GM12878 (cell line): ENCODE results near the gene MS4A6A. TPM values are rescaled to one million over a fixed set of nuclear protein-coding genes. Genes with fewer than 3 reads are reported as not detected.
A peak's percentile ranks its signal among the peaks of the same experiment; 100 is the strongest.
"Not testable (repeated sequence)": the region's sequence is repeated elsewhere in the genome, so short reads cannot be mapped to it uniquely, and the experiment has no call there.

Experiments
- ATAC-seq: fragments of 200-7000 bp; cut with Tn5 transposase; 3 replicates; pipeline ENCODE4 v1.9.1; 2020; ENCODE audit warnings: mild to moderate bottlenecking, moderate library complexity
- BruUV-seq: library from RNA; stranded (reverse); fragments of 400-500 nt; replicated peaks from 2 replicates; lab custom pipeline; 2021; lab: Mats Ljungman, UMichigan
- CTCF ChIA-PET: fragments of 300-600 bp; sonication (Branson Sonifier 250); formaldehyde crosslinking; extraction: SDS; loops from one replicate; lab custom pipeline; 2021; ENCODE audit warnings: inconsistent platforms; lab: Yijun Ruan, JAX
- POLR2A ChIA-PET: fragments of 350-600 bp; formaldehyde crosslinking; extraction: SDS; loops from one replicate; lab custom pipeline; 2021; ENCODE audit warnings: inconsistent platforms; lab: Charles Lee
- RAD21 ChIA-PET: fragments of 300-600 bp; sonication (Branson Sonifier 250); formaldehyde crosslinking; loops from one replicate; lab custom pipeline; 2023; ENCODE audit warnings: antibody characterized with exemption; ENCODE audit not compliant: unreplicated experiment; lab: Charles Lee
- SMC1A ChIA-PET: fragments of 300-600 bp; sonication (Branson Sonifier 250); formaldehyde crosslinking; loops from one replicate; lab custom pipeline; 2023; ENCODE audit not compliant: unreplicated experiment, uncharacterized antibody; lab: Charles Lee
- DNase-seq: peaks from one replicate; pipeline ENCODE4 v3.0.0-alpha.2; 2011; ENCODE audit warnings: low read depth, low spot score
- FAIRE-seq: peaks from 3 replicates; lab custom pipeline; 2011; peaks lifted over from hg19 to GRCh38; lab: Jason Lieb, UNC
- H2AFZ ChIP-seq: 2 replicates; pipeline ENCODE4 v1.6.0; 2011; ENCODE audit warnings: low read depth, low read length, control low read depth; ENCODE audit not compliant: control insufficient read depth
- H3K27ac ChIP-seq: 2 replicates; pipeline ENCODE4 v1.5.1; 2011; ENCODE audit warnings: control low read depth; ENCODE audit not compliant: control insufficient read depth, insufficient read depth
- H3K27me3 ChIP-seq, 2 experiments: replicated peaks in 1 of 2; 2 replicates each; pipeline versions ENCODE4 v1.6.0 to v1.6.1; 2011; ENCODE audit warnings: low read length in 1 of 2; ENCODE audit not compliant: control insufficient read depth in 2 of 2, insufficient read depth in 2 of 2
- H3K36me3 ChIP-seq, 2 experiments: 2 replicates each; pipeline ENCODE4 v1.5.1; 2011; ENCODE audit warnings: low read length in 1 of 2; ENCODE audit not compliant: control insufficient read depth in 2 of 2, insufficient read depth in 2 of 2
- H3K4me1 ChIP-seq: 2 replicates; pipeline ENCODE4 v1.6.1; 2011; ENCODE audit warnings: mild to moderate bottlenecking, low read length, moderate library complexity, mixed read lengths; ENCODE audit not compliant: control insufficient read depth, insufficient read depth
- H3K4me2 ChIP-seq: 2 replicates; pipeline ENCODE4 v1.6.0; 2011; ENCODE audit warnings: control low read depth; ENCODE audit not compliant: control insufficient read depth, insufficient read depth
- H3K4me3 ChIP-seq: fragments of 200-600 bp; sonication (generic); 2 replicates; pipeline ENCODE4 v1.5.1; 2016
- H3K79me2 ChIP-seq: 2 replicates; pipeline ENCODE4 v1.6.0; 2011; ENCODE audit warnings: low read length; ENCODE audit not compliant: control insufficient read depth, insufficient read depth
- H3K9ac ChIP-seq: 2 replicates; pipeline ENCODE4 v1.8.0; 2011; ENCODE audit warnings: low read length, control low read depth, mixed read lengths; ENCODE audit not compliant: control insufficient read depth, insufficient read depth
- H3K9me3 ChIP-seq: replicated peaks from 3 replicates; pipeline ENCODE4 v1.5.1; 2011; ENCODE audit warnings: mild to moderate bottlenecking, low read length; ENCODE audit not compliant: control insufficient read depth, insufficient read depth
- H4K20me1 ChIP-seq: 2 replicates; pipeline ENCODE4 v1.6.0; 2011; ENCODE audit not compliant: control insufficient read depth, insufficient read depth
- ETV6 ChIP-seq, 2 experiments: fragments of 450-650 bp in 1 of 2; IDR thresholded peaks in 1 of 2; conservative IDR thresholded peaks in 1 of 2; 2 replicates each; pipeline ENCODE4 v1.6.1; 2014; ENCODE audit warnings: antibody characterized with exemption in 1 of 2, borderline replicate concordance in 1 of 2, low read depth in 1 of 2, mild to moderate bottlenecking in 1 of 2, moderate library complexity in 1 of 2
- IKZF1 ChIP-seq: fragments of 450-650 bp; conservative IDR thresholded peaks from 2 replicates; pipeline ENCODE4 v1.6.1; 2017; ENCODE audit warnings: antibody characterized with exemption, mild to moderate bottlenecking
- IKZF2 ChIP-seq, 2 experiments: fragments of 450-650 bp; IDR thresholded peaks; 2 replicates each; pipeline ENCODE4 v1.6.1; 2017; ENCODE audit warnings: mild to moderate bottlenecking in 2 of 2, moderate library complexity in 2 of 2
- JUNB ChIP-seq: IDR thresholded peaks from 2 replicates; pipeline ENCODE4 v1.6.1; 2016; ENCODE audit warnings: antibody characterized with exemption, mild to moderate bottlenecking
- MYB ChIP-seq: fragments of 150-350 bp; IDR thresholded peaks from 2 replicates; pipeline ENCODE4 v1.6.1; 2014; ENCODE audit warnings: mild to moderate bottlenecking, low read depth, low read length, borderline replicate concordance
- NR2C1 ChIP-seq: fragments of 450-650 bp; IDR thresholded peaks from 2 replicates; pipeline ENCODE4 v1.6.1; 2017; ENCODE audit warnings: antibody characterized with exemption, mild to moderate bottlenecking, moderate library complexity
- PBX3 ChIP-seq: IDR thresholded peaks from 2 replicates; pipeline ENCODE4 v1.6.1; 2011; ENCODE audit warnings: mild to moderate bottlenecking, low read depth, low read length, moderate library complexity; ENCODE audit not compliant: insufficient replicate concordance
- RB1 ChIP-seq: fragments of 450-650 bp; formaldehyde crosslinking; IDR thresholded peaks from 2 replicates; pipeline ENCODE4 v1.6.1; 2017; ENCODE audit warnings: mild to moderate bottlenecking, borderline replicate concordance
- RUNX3 ChIP-seq: IDR thresholded peaks from 2 replicates; pipeline ENCODE4 v1.6.1; 2012; ENCODE audit warnings: low read length, inconsistent platforms
- SMC3 ChIP-seq: IDR thresholded peaks from 2 replicates; pipeline ENCODE4 v1.6.1; 2011; ENCODE audit warnings: low read length, improper control_type of control experiment, borderline replicate concordance
- STAT1 ChIP-seq: fragments of 450-650 bp; conservative IDR thresholded peaks from 2 replicates; pipeline ENCODE4 v1.6.1; 2014; ENCODE audit warnings: antibody characterized with exemption, mild to moderate bottlenecking
- WGBS: methylation state at CpG from one replicate; pipeline ENCODE4 v1.1.6; 2016; ENCODE audit warnings: low lambda C conversion rate; ENCODE audit not compliant: insufficient replicate concordance, insufficient coverage; ENCODE audit errors: missing lambda C conversion rate; 5-methylcytosine and 5-hydroxymethylcytosine counted together
- in situ Hi-C: fragments of 300-500 bp; cut with MboI; formaldehyde crosslinking; loops from 9 replicates; pipeline ENCODE4 v1.14.3; 2018; ENCODE audit warnings: mixed read lengths
- intact Hi-C: fragments of 100-400 bp; cut with micrococcal nuclease; formaldehyde crosslinking; loops from one replicate; pipeline ENCODE4 v1.14.2; 2022; ENCODE audit not compliant: unreplicated experiment
- polyA plus RNA-seq, 11 experiments: library from polyadenylated mRNA; depleted of rRNA in 4 of 11; unstranded in 6 of 11; stranded (reverse) in 5 of 11; fragments of >200 nt; fragmentation: Nextera tagmentation in 4 of 11; fragmentation: Illumina TruSeq in 1 of 11; extraction: Ambion mirVana in 4 of 11; extraction: Trizol in 1 of 11; gene quantifications; 1 replicate in 1 of 11; 2 replicates in 10 of 11; pipeline versions ENCODE4 v1.2.1 to v1.2.3, GENCODE V29; 2011 to 2016; ENCODE audit warnings: inconsistent platforms in 2 of 11, missing spikeins in 2 of 11, low read depth in 1 of 11
- total RNA-seq, 4 experiments: library from RNA; depleted of rRNA in 3 of 4; stranded (reverse); fragments of >200 nt in 3 of 4; fragmentation: Illumina TruSeq in 1 of 4; extraction: Trizol in 1 of 4; gene quantifications; 2 replicates each; pipeline versions ENCODE4 v1.2.1 to v1.2.3, GENCODE V29; 2013 to 2021

Gene MS4A6A
- total and polyA plus RNA-seq, 10 of the 15 experiments (the other 5 are each of a cell fraction or from before 2014, with no cell fraction given): 0.75 to 30.7 (median 9.0) TPM

DNA sequence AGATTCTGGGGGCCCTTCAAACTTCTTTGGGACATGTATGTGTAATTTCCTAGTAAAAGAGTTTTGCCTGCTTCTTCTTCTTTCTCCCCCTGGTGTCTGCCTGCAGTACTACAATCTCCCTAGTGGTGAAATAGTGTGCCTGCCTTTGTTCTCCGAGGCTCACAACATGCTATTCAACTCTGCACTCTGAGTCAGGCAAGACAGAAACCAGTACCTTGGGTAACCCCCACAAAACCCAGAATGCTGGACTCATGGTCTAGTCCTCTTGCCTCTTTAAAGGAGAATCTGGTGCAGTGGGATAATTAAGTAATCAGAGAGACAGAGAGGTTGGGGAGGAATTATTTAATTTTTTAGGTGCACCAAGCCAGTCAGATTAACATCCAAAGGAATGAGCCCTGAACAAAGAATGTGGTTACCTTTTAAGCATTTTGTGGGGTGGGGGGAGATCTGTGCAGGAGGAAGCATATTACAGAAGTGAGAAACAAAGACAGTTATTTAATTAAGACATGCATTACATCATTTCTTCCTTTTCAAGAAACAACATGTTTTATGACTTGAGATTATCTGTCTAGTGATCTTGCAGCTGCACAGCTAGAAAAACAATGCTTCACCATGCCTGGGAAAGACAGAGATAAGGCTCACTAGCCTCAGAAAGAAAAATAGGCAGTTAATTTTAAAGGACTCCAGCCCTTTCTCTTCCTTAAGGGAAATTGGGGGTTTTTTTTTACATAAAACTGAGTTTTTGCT is 11.0 kb upstream of the MS4A6A start (continued):
- peak in 1 of 2 experiments; percentile 43; a peak in 1 of 4 replicates for TF ChIP-seq ETV6 (conservative IDR thresholded peaks at IDR 0.05 in 1 of 2, IDR thresholded peaks at IDR 0.05 in 1 of 2; ENCODE audit: borderline replicate concordance in 1 of 2, low read depth in 1 of 2)
- peak; percentile 76 for TF ChIP-seq SMC3
- TF ChIP-seq PBX3: no peak
- no peak for TF ChIP-seq RB1
- peak; percentile 63; the same call in 1 of the 2 replicates for TF ChIP-seq JUNB
- peak; percentile 78 for TF ChIP-seq IKZF1
- TF ChIP-seq MYB: no peak
- no peak for TF ChIP-seq STAT1
- TF ChIP-seq NR2C1: 0 out of 2 replicates have a peak, but pooled peaks have one; percentile 4
- peak; percentile 87 for TF ChIP-seq RUNX3

- H3K27ac ChIP-seq, H3K4me3 ChIP-seq, H3K9ac ChIP-seq, H4K20me1 ChIP-seq, H3K4me2 ChIP-seq, BruUV-seq, H3K9me3 ChIP-seq, H2AFZ ChIP-seq, DNase-seq, in situ Hi-C loops, H3K36me3 ChIP-seq, H3K79me2 ChIP-seq, H3K27me3 ChIP-seq, ATAC-seq, FAIRE-seq: not testable (repeated sequence)
- peaks cover 24% of the 10 kb centered on the region for H3K4me1 ChIP-seq
- POLR2A ChIA-PET: interaction anchor here (1.0 to 1.1 kb wide), 2 partner anchors 10 to 13 kb away, joined by 3 read pairs; no protein-coding TSS in a partner anchor
- intact Hi-C loops: loop anchor here (10.0 kb wide), 1 partner anchor 572 kb away; no protein-coding TSS in a partner anchor
- TF ChIP-seq IKZF2 (IDR thresholded peaks at IDR 0.05): 0 out of 4 replicates have a peak, but pooled peaks of 1 of the 2 experiments have one; percentile 20
- WGBS: 46% methylated on average over 4 of the region's 4 CpGs
- SMC1A ChIA-PET: interaction anchor here (1.1 to 7.4 kb wide), 5 partner anchors 10 to 133 kb away, joined by 3 to 85 read pairs (median 5); partner anchors contain the start of gene MS4A6A
- RAD21 ChIA-PET: interaction anchor here (1.2 to 4.8 kb wide), 3 partner anchors 18 to 74 kb away, joined by 3 to 27 read pairs (median 4); no protein-coding TSS in a partner anchor
- CTCF ChIA-PET: interaction anchor here (1.1 to 5.2 kb wide), 6 partner anchors 10 to 27 kb away, joined by 4 to 28 read pairs (median 6); partner anchors contain the start of gene MS4A6A
Observed at GRCh38 chr11:60192564-60192963, 9.7 kb upstream of the MS4A6A start.

- FAIRE-seq: not testable (repeated sequence)
- RAD21 ChIA-PET: interaction anchor here (0.6 to 1.0 kb wide), 2 partner anchors 12 to 445 kb away, joined by 3 to 4 read pairs; no protein-coding TSS in a partner anchor
- CTCF ChIA-PET: interaction anchor here (0.7 to 3.4 kb wide), 2 partner anchors 9 to 63 kb away, joined by 3 to 14 read pairs; no protein-coding TSS in a partner anchor
Observed at GRCh38 chr11:60188481-60188880, 5.6 kb upstream of the MS4A6A start.

More at GRCh38 chr11:60188481-60188880, 5.6 kb upstream of the MS4A6A start:
- POLR2A ChIA-PET, H2AFZ ChIP-seq, BruUV-seq, H3K9ac ChIP-seq, H3K36me3 ChIP-seq, H3K4me3 ChIP-seq, DNase-seq, H4K20me1 ChIP-seq, H3K27me3 ChIP-seq, intact Hi-C loops, ATAC-seq, H3K27ac ChIP-seq, H3K79me2 ChIP-seq, H3K9me3 ChIP-seq, H3K4me2 ChIP-seq: not testable (repeated sequence)
- H3K4me1 ChIP-seq: peaks cover 17% of the 10 kb centered on the region
- WGBS: 2% methylated on average over 3 of the region's 3 CpGs
- in situ Hi-C loops: loop anchor here (10.0 kb wide), 1 partner anchor 634 kb away; no protein-coding TSS in a partner anchor
- SMC1A ChIA-PET: interaction anchor here (0.7 to 1.3 kb wide), 2 partner anchors 41 to 1683 kb away, joined by 3 to 5 read pairs; no protein-coding TSS in a partner anchor
